GM19397 (cell line): ENCODE data around the gene PPARGC1A.

Experiments used
- ATAC-seq: cut with Tn5 transposase; IDR thresholded peaks from one replicate; pipeline ENCODE4 v1.9.1; 2021; ENCODE audit warnings: mild to moderate bottlenecking, moderate library complexity; ENCODE audit not compliant: unreplicated experiment

PPARGC1A gene

GRCh38 chr4:23889814-23890341, at the start of gene PPARGC1A:
TSS of gene PPARGC1A (minus strand) at chr4:23890047. CDS start at chr4:23889957, 90 bp downstream.
- no peak for ATAC-seq

GRCh38 chr4:23938796-23939195, 48.9 kb upstream of the PPARGC1A start:
- ATAC-seq = no peak

- ATAC-seq = no peak
These were observed 47.3 kb upstream of the PPARGC1A start for GRCh38 chr4:23937173-23937572.

GRCh38 chr4:23934915-23935314, 45.1 kb upstream of the PPARGC1A start:
- no peak for ATAC-seq

- no peak for ATAC-seq
These were observed 44.4 kb upstream of the PPARGC1A start for GRCh38 chr4:23934223-23934622.

- no peak for ATAC-seq
These were observed 43.1 kb upstream of the PPARGC1A start for GRCh38 chr4:23932901-23933308.

- no peak for ATAC-seq
These were observed 42.3 kb upstream of the PPARGC1A start for GRCh38 chr4:23932186-23932585.

GRCh38 chr4:23931489-23931830, 41.6 kb upstream of the PPARGC1A start:
- ATAC-seq = no peak

- no peak for ATAC-seq
These were observed 41.1 kb upstream of the PPARGC1A start for GRCh38 chr4:23930750-23931488.

- ATAC-seq = no peak
These were observed 39.4 kb upstream of the PPARGC1A start for GRCh38 chr4:23929248-23929647.

GRCh38 chr4:23924556-23924955, 34.7 kb upstream of the PPARGC1A start:
- no peak for ATAC-seq

GRCh38 chr4:23923840-23924239, 34.0 kb upstream of the PPARGC1A start:
- no peak for ATAC-seq

GRCh38 chr4:23923141-23923540, 33.3 kb upstream of the PPARGC1A start:
- no peak for ATAC-seq

GRCh38 chr4:23922541-23923111, 32.8 kb upstream of the PPARGC1A start:
- no peak for ATAC-seq

- no peak for ATAC-seq
These were observed 32.2 kb upstream of the PPARGC1A start for GRCh38 chr4:23922013-23922412.

- ATAC-seq = no peak
These were observed 31.6 kb upstream of the PPARGC1A start for GRCh38 chr4:23921447-23921845.

- ATAC-seq = no peak
These were observed 31.0 kb upstream of the PPARGC1A start for GRCh38 chr4:23920716-23921446.

- no peak for ATAC-seq
These were observed 30.4 kb upstream of the PPARGC1A start for GRCh38 chr4:23920296-23920695.

- no peak for ATAC-seq
These were observed 26.4 kb upstream of the PPARGC1A start for GRCh38 chr4:23916282-23916681.

GRCh38 chr4:23915459-23916132, 25.7 kb upstream of the PPARGC1A start:
- ATAC-seq = no peak
